ENCODE data around the gene HOXC9. TPM values are rescaled to one million over a fixed set of nuclear protein-coding genes. Genes with fewer than 3 reads are reported as not detected.

Gene HOXC9
- polyA plus RNA-seq, 2 of the 4 experiments (the other 2 are of a cell fraction): 5.2 to 6.6 TPM

- TF ChIP-seq ATOH8 (CRISPR knock-in tag; IDR thresholded peaks at IDR 0.05; ENCODE audit: low read depth) (no peak), JUN (IDR thresholded peaks at IDR 0.05) (0 out of 5 replicates have a peak, but pooled peaks of 1 of the 2 experiments have one; percentile 20), ZC3H11A (IDR thresholded peaks at IDR 0.05) (no peak), ZNF302 (CRISPR knock-in tag; IDR thresholded peaks at IDR 0.05) (no peak), CTCF (IDR thresholded peaks at IDR 0.05) (no peak; the same call in 2 of the 3 replicates), HMGXB4 (CRISPR knock-in tag; IDR thresholded peaks at IDR 0.05; ENCODE audit: borderline replicate concordance) (no peak), BCL3 (IDR thresholded peaks at IDR 0.05) (no peak), PHF8 (IDR thresholded peaks at IDR 0.05; ENCODE audit: borderline replicate concordance, low read depth) (no peak), HOXB13 (CRISPR knock-in tag; IDR thresholded peaks at IDR 0.05; ENCODE audit: low read depth) (no peak), JUNB (IDR thresholded peaks at IDR 0.05) (no peak), ELK1 (IDR thresholded peaks at IDR 0.05; ENCODE audit: low read depth, low read length) (no peak), TFCP2L1 (CRISPR knock-in tag; IDR thresholded peaks at IDR 0.05) (no peak), ZSCAN20 (CRISPR knock-in tag; IDR thresholded peaks at IDR 0.05) (no peak), EHF (CRISPR knock-in tag; IDR thresholded peaks at IDR 0.05) (no peak), SREBF2 (IDR thresholded peaks at IDR 0.05) (no peak)
Observed at GRCh38 chr12:54009171-54010052, 9.5 kb downstream of the HOXC9 start (continued).

- DNase-seq (ENCODE audit: low read depth in 1 of 2, low spot score in 1 of 2) (no peak), FAIRE-seq (no peak), ATAC-seq (peak in 1 of 2 experiments; percentile 20; a peak in 3 of 6 replicates)
- WGBS (ENCODE audit: missing lambda C conversion rate): 80% methylated on average over 10 of the region's 10 CpGs
- peak overlapping the region; percentile 87 for H3K4me2 ChIP-seq
- POLR2A ChIA-PET: interaction anchor here (1.6 kb wide), 1 partner anchor 14 kb away, joined by 5 read pairs; no protein-coding TSS in a partner anchor
- TF ChIP-seq TFCP2L1 (CRISPR knock-in tag; IDR thresholded peaks at IDR 0.05) (no peak), EP300 (IDR thresholded peaks at IDR 0.05) (no peak), RAD21 (conservative IDR thresholded peaks at IDR 0.05 in 1 of 2, IDR thresholded peaks at IDR 0.05 in 1 of 2) (no peak), JUN (IDR thresholded peaks at IDR 0.05) (no peak), RCOR1 (IDR thresholded peaks at IDR 0.05; ENCODE audit: low read depth, low read length) (no peak), CHD4 (IDR thresholded peaks at IDR 0.05; ENCODE audit: borderline replicate concordance) (no peak), ELK1 (IDR thresholded peaks at IDR 0.05; ENCODE audit: low read depth, low read length) (no peak)
- no peaks in the 10 kb centered on the region for H3K9me3 ChIP-seq
- CTCF ChIA-PET: interaction anchor here (1.3 to 28.7 kb wide), 5 partner anchors 18 to 210 kb away, joined by 3 to 1074 read pairs (median 8); partner anchors contain the start of genes HOXC5 and SMUG1
- H3K4me1 ChIP-seq: peaks cover 48% of the 10 kb centered on the region
- H3K27ac ChIP-seq: peak overlapping the region; percentile 76 to 97; a peak in 4 of 6 replicates
- peak overlapping the region; percentile 54 for H3K4me3 ChIP-seq
Observed at GRCh38 chr12:54010053-54010971, 10.4 kb downstream of the HOXC9 start.
